ENCODE data around the gene RC3H2.
A peak's percentile ranks its signal among the peaks of the same experiment; 100 is the strongest.
"Not testable (repeated sequence)": the region's sequence is repeated elsewhere in the genome, so short reads cannot be mapped to it uniquely, and the experiment has no call there.

Gene RC3H2

DNA sequence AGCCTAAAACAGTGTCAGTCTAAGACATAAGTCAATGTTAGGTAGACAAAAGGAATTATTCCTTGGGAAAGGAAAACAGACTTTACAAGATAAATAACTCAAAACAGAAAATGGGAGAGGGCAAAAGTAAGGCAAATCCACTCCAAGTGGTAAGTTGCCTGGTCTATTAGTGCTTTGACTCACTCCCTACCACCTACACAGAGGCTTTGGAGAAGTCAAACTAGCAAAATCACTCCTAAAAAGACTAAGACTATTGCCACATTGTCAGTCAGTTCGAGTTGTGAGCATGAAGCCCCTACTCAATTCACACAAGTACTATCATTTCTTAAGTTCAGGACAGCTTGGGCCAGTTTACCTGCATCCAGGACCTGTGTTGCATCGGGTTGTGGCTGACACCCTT is 13.2 kb upstream of the RC3H2 start:
- DNase-seq (ENCODE audit: low read depth in 2 of 2): no peak

- DNase-seq (ENCODE audit: low read depth in 2 of 2): peak in 1 of 2 donors; percentile 32
These were observed 8.0 kb upstream of the RC3H2 start, which contains the start of gene ZBTB6 for GRCh38 chr9:122912964-122913673. ZBTB6 (minus strand) TSS chr9:122913323; CDS start chr9:122912072, 1,251 bp downstream.

- DNase-seq (ENCODE audit: low read depth in 2 of 2): no peak
These were observed 7.5 kb upstream of the RC3H2 start for GRCh38 chr9:122912671-122912963.

DNA sequence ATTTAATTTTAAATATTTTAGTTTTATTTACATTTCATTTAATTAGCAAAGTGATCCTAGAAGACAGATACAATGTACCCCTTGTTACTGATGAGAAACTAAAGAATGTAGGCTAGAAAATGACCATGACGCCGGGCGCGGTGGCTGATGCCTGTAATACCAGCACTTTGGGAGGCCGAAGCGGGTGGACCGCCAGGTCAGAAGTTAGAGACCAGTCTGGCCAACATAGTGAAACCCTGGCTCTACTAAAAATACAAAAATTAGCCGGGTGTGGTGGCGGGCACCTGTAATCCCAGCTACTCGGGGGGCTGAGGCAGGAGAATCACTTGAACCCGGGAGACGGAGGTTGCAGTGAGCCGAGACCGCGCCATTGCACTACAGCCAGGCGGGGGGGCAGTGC is 963 bp upstream of the RC3H2 start:
- not testable (repeated sequence) for DNase-seq (ENCODE audit: low read depth in 2 of 2)

DNA sequence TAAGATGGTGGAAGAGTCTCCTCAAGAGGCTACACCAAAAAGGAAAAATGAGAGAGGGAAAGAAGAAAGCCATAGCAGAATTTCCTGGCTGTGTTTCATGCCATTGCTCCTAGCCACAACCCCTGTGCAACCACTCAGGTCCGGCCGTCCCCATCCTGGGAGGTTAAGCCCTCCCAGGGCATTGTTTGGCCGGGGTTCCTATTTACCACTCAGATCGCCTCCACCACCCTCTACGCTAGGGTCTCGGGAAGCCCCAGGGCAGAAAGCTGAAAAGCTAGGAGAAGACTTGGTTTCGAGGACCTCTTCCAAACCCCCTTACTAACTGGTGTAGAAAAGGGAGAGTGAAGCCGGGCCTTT is 715 bp downstream of the RC3H2 start:
- peak in 1 of 2 donors; percentile 5 for DNase-seq (ENCODE audit: low read depth in 2 of 2)

GRCh38 chr9:122900791-122901190 is 4.4 kb downstream of the RC3H2 start:
- DNase-seq (ENCODE audit: low read depth in 2 of 2): no peak

DNA sequence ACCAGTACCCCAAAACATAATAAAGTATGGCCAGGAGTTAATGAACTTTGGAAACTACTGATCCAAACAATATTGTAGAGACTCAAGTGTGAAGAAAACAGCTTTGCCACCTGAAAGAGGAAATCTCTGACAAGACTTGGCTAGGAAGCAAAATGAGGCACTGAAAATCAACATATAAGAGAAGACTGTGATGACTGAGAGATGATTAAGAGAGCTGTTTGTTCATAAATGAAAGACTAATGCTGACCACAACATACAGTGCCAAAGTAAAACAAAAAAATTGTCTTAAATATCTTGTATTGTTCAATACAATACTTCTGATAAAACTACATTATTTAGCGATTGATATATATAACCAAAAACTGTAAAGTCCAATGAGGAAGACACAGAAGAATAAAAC is 7.2 kb downstream of the RC3H2 start:
- no peak for DNase-seq (ENCODE audit: low read depth in 2 of 2)

GRCh38 chr9:122888480-122888879 is 16.7 kb downstream of the RC3H2 start:
- no peak for DNase-seq (ENCODE audit: low read depth in 2 of 2)

DNA sequence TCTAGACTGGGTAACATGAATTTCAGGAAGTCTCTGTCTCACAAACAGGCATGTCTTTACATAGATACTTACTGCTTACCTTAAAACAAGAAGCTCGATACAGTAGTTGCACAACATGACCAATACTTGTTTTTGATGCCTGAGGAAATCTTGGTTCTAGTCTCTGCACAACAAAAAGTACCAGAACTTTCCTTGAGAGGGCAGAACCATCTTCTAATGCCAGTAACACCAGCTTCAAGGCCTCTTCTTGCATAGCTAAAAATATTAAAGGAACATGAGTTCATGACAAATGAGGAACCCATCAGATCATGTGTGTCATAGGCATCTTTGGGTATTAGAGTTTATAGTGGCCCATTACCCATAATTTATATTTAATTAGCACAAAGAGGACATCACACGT is 22.0 kb downstream of the RC3H2 start:
- DNase-seq (ENCODE audit: low read depth in 2 of 2): no peak

GRCh38 chr9:122879443-122879842 is 25.7 kb downstream of the RC3H2 start:
- no peak for DNase-seq (ENCODE audit: low read depth in 2 of 2)

DNA sequence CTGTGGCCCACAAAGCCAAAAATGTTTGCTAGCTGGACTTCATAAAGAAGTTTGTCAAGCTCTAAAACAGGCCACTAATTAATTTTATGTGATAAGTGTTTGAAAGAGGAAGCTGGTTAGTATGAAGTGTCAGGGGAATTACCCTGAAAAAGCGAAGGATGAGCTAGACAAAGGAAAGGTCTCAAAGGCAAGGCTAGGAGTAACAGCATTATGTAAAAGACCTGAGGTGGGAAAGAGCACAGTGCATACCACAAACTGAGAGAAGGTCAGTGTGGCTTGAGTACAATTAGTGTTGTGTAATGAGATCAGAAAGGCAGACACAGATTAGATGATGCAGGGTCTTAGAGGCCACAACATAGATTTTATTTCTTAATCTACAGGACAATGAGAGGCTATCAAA is 29.6 kb downstream of the RC3H2 start:
- DNase-seq (ENCODE audit: low read depth in 2 of 2): no peak

DNA sequence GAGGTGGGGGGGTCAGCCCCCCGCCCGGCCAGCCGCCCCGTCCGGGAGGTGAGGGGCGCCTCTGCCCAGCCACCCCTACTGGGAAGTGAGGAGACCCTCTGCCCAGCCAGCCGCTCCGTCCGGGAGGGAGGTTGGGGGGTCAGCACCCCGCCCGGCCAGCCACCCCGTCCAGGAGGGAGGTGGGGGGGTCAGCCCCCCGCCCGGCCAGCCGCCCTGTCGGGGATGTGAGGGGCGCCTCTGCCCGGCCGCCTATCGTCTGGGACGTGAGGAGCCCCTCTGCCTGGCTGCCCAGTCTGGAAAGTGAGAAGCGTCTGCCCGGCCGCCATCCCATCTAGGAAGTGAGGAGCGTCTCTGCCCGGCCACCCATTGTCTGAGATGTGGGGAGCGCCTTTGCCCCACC is 37.9 kb downstream of the RC3H2 start:
- not testable (repeated sequence) for DNase-seq (ENCODE audit: low read depth in 2 of 2)

DNA sequence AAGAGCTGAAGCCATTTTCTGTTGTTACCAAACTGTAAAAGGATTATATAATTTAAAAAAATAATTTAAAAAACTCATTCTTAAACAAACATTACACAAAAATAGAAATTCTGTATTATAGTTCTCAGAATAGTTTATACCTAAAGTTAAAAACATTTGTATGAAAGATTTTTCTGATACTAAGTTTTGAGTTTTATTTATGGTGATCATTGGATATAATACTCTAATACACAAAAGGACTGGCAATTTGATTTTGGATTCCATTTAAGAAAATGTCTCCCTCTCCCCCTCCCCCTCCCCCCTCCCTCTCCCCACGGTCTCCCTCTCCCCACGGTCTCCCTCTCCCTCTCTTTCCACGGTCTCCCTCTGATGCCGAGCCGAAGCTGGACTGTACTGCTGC is 39.1 kb downstream of the RC3H2 start:
- DNase-seq (ENCODE audit: low read depth in 2 of 2): no peak

GRCh38 chr9:122865300-122865699 is 39.9 kb downstream of the RC3H2 start:
- no peak for DNase-seq (ENCODE audit: low read depth in 2 of 2)

DNA sequence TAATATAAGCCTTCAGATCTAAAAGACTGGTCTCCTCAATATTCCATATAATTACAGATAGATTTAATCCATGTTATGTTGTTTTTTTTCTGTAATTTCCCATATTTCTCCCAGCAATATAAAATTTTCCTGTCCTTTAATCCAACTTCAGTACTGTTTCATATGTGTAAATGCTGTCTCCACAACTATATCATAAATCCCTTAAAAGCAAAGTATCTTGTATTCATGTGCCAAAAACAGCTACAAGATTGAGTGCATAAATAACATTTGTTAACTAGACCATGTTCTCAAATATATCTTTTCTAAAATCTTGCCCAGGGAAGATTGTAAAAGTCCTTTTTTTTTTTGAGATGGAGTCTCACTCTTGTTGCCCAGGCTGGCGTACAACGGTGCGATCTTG is 41.8 kb downstream of the RC3H2 start:
- DNase-seq (ENCODE audit: low read depth in 2 of 2): no peak

DNA sequence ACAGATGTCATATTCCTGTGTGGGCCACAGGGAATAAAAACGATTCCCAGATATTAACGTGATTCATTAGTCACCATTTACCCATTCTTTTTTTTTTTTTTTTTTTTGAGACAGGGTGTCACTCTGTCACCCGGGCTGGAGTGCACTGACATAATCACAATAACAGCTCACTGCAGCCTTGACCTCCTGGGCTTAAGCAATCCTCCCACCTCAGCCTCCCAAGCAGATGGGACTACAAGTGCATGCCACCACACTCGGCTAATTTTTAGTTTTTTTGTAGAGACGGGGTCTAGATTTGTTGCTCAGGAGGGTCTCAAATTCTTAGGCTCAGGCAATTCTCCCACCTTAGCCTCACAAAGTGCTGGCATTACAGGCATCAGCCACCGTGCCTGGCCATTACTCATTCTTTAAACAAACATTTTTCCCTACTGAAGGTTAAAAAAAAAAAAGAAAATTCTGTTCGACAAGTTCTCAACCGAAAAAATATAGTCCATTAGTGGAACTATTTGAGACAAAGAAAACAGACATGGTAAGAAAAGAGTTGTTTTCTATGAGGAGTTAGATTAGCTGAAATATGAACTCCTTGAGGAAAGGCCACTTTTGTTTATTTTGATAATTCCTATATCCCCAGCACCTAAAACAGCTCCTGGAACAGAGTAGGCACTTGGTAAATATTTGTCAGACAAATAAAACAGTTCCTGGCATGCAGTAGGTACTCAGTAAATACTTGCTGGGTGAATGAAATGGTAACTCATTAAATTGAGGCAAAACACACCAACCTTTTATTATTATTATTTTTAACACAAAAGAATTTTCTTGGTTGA is 44.6 kb downstream of the RC3H2 start:
- no peak for DNase-seq (ENCODE audit: low read depth in 2 of 2)

DNA sequence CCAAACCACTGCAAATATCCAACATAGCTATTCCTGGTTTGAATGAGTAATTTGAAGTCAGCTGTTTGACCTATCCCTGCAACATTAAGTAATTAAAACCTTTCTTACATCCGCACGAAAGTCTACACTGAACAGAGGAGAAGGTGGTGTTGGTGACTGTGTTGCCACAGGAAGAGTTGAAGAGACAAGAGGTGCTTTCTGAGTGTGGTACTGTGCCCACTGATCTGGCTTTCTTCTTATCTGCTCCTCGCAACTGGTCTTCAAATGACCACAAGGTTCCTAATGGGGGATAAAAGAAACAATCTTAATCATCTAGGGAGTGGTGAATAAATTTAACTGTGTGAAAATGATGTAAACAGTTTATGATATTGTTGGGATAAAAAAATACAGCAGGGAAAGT is 47.3 kb downstream of the RC3H2 start:
- DNase-seq (ENCODE audit: low read depth in 2 of 2): no peak

GRCh38 chr9:122852085-122852786 is 52.9 kb downstream of the RC3H2 start:
- not testable (repeated sequence) for DNase-seq (ENCODE audit: low read depth in 2 of 2)

- DNase-seq (ENCODE audit: low read depth in 2 of 2): no peak
These were observed 56.8 kb downstream of the RC3H2 start for GRCh38 chr9:122848256-122848943.

GRCh38 chr9:122846371-122846940 is 58.7 kb downstream of the RC3H2 start:
- DNase-seq (ENCODE audit: low read depth in 2 of 2): no peak

- DNase-seq (ENCODE audit: low read depth in 2 of 2): no peak
These were observed 60.0 kb downstream of the RC3H2 start for GRCh38 chr9:122845116-122845515.

GRCh38 chr9:122844137-122844536 is 61.0 kb downstream of the RC3H2 start:
- DNase-seq (ENCODE audit: low read depth in 2 of 2): no peak
